SIG-M5 treated with dmso at 0.1 percent for 504 hours (cell line): ENCODE measurements around the gene CCDC32.

Experiments used
- DNase-seq: peaks from one replicate; lab custom pipeline; 2025; ENCODE audit not compliant: unreplicated experiment; lab: John Stamatoyannopoulos, UW

Gene CCDC32

GRCh38 chr15:40567111-40567510 is 2.3 kb upstream of the CCDC32 start:
- DNase-seq: peak; percentile 23

- no peak for DNase-seq
Measured at GRCh38 chr15:40565333-40566238, 744 bp upstream of the CCDC32 start.

- no peak for DNase-seq
Measured at GRCh38 chr15:40563426-40563825, 1.4 kb downstream of the CCDC32 start.

GRCh38 chr15:40562691-40563090 is 2.2 kb downstream of the CCDC32 start:
- DNase-seq: no peak

- DNase-seq: no peak
Measured at GRCh38 chr15:40558952-40559742, 5.7 kb downstream of the CCDC32 start.

- DNase-seq: no peak
Measured at GRCh38 chr15:40555876-40556275, 9.0 kb downstream of the CCDC32 start.

GRCh38 chr15:40554161-40554525 is 10.7 kb downstream of the CCDC32 start:
- no peak for DNase-seq

- DNase-seq: peak; percentile 89
Measured at GRCh38 chr15:40550341-40551037, 14.4 kb downstream of the CCDC32 start.

- no peak for DNase-seq
Measured at GRCh38 chr15:40549894-40550293, 14.9 kb downstream of the CCDC32 start.

GRCh38 chr15:40548610-40549009 is 16.2 kb downstream of the CCDC32 start:
- no peak for DNase-seq

GRCh38 chr15:40545457-40545856 is 19.4 kb downstream of the CCDC32 start:
- DNase-seq: no peak

GRCh38 chr15:40543631-40544294 is 21.1 kb downstream of the CCDC32 start:
- peak; percentile 81 for DNase-seq

- no peak for DNase-seq
Measured at GRCh38 chr15:40543082-40543481, 21.8 kb downstream of the CCDC32 start.

GRCh38 chr15:40538976-40539375 is 25.9 kb downstream of the CCDC32 start:
- no peak for DNase-seq

GRCh38 chr15:40536501-40536900 is 28.3 kb downstream of the CCDC32 start:
- DNase-seq: no peak

- DNase-seq: no peak
Measured at GRCh38 chr15:40534371-40534770, 30.5 kb downstream of the CCDC32 start.

- DNase-seq: no peak
Measured at GRCh38 chr15:40533763-40534364, 31.0 kb downstream of the CCDC32 start.

GRCh38 chr15:40528801-40529200 is 36.0 kb downstream of the CCDC32 start:
- DNase-seq: no peak

GRCh38 chr15:40525855-40526254 is 39.0 kb downstream of the CCDC32 start:
- no peak for DNase-seq

- DNase-seq: no peak
Measured at GRCh38 chr15:40523611-40524010, 41.2 kb downstream of the CCDC32 start.

GRCh38 chr15:40516322-40516721 is 48.5 kb downstream of the CCDC32 start:
- DNase-seq: no peak
